SJCRH30 (cell line): ENCODE data around the gene CENPL. TPM values are rescaled to one million over a fixed set of nuclear protein-coding genes. Genes with fewer than 3 reads are reported as not detected.

ENCODE experiments used
- DNase-seq, 2 experiments: peaks; one replicate each; pipeline ENCODE4 v3.0.0-alpha.2; 2015 to 2020
- H3K27ac ChIP-seq: fragments of 250-450 bp; sonication (Bioruptor Pico); 2 replicates; pipeline ENCODE4 v1.5.1; 2020; ENCODE audit warnings: mild to moderate bottlenecking, moderate library complexity
- H3K27me3 ChIP-seq: fragments of 250-450 bp; sonication (Bioruptor Pico); 2 replicates; pipeline ENCODE4 v1.5.1; 2020; ENCODE audit warnings: mild to moderate bottlenecking, moderate library complexity
- H3K36me3 ChIP-seq: fragments of 250-450 bp; sonication (Bioruptor Pico); 2 replicates; pipeline ENCODE4 v1.5.1; 2020; ENCODE audit warnings: mild to moderate bottlenecking, moderate library complexity
- H3K4me1 ChIP-seq: fragments of 250-450 bp; sonication (Bioruptor Pico); 2 replicates; pipeline ENCODE4 v1.5.1; 2020; ENCODE audit warnings: mild to moderate bottlenecking, moderate library complexity
- H3K4me3 ChIP-seq: fragments of 250-450 bp; sonication (Bioruptor Pico); 2 replicates; pipeline ENCODE4 v1.5.1; 2020; ENCODE audit warnings: mild to moderate bottlenecking, moderate library complexity
- H3K9me3 ChIP-seq: fragments of 250-450 bp; sonication (Bioruptor Pico); replicated peaks from 2 replicates; pipeline ENCODE4 v1.5.1; 2020; ENCODE audit warnings: mild to moderate bottlenecking, moderate library complexity
- total RNA-seq: library from RNA; depleted of rRNA; stranded (reverse); fragments of >200 nt; shearing (Covaris generic); gene quantifications from 2 replicates; pipeline ENCODE4 v1.2.3, GENCODE V29; 2014; rRNA removed

The CENPL gene
- total RNA-seq, 1 experiment from 2014 or later: 37.4 TPM

GRCh38 chr1:173757666-173758065 is 67.0 kb downstream of the CENPL start:
- Histone ChIP-seq H3K4me3 (no peak overlapping the region), H3K36me3 (peaks cover 29% of the 10 kb centered on the region), H3K27ac (no peak overlapping the region), H3K27me3 (no peaks in the 10 kb centered on the region), H3K9me3 (0 out of 2 replicates have a peak, but pooled peaks cover 1% of the 10 kb centered on the region), H3K4me1 (no peaks in the 10 kb centered on the region)
- DNase-seq: no peak

GRCh38 chr1:173753830-173754229 is 70.9 kb downstream of the CENPL start:
- Histone ChIP-seq H3K4me3 (no peak overlapping the region), H3K27ac (no peak overlapping the region), H3K27me3 (no peaks in the 10 kb centered on the region), H3K9me3 (no peaks in the 10 kb centered on the region), H3K36me3 (peaks cover 23% of the 10 kb centered on the region), H3K4me1 (no peaks in the 10 kb centered on the region)
- DNase-seq: no peak

Other genes starting within 250 kb of the CENPL start
- gene SLC9C2, start 221.8 kb downstream of the CENPL start, total RNA-seq: not detected in 2 replicates
- gene TEX50, start 189.5 kb downstream of the CENPL start, total RNA-seq: not detected in 2 replicates
- not detected in 2 replicates for gene ANKRD45, start 155.0 kb downstream of the CENPL start, total RNA-seq
- 11.3 and 14.1 TPM in 2 replicates for gene KLHL20, start 109.9 kb downstream of the CENPL start, total RNA-seq
- gene DARS2, start 210 bp downstream of the CENPL start, total RNA-seq: 29.4 and 29.7 TPM in 2 replicates
- 462 and 540 TPM in 2 replicates for gene GAS5, start 43.1 kb upstream of the CENPL start, total RNA-seq
- 5.2 and 5.4 TPM in 2 replicates for gene ZBTB37, start 43.5 kb upstream of the CENPL start, total RNA-seq
- gene SERPINC1, start 92.4 kb upstream of the CENPL start, total RNA-seq: 0.22 and 1.6 TPM in 2 replicates
- 22.6 and 25.6 TPM in 2 replicates for gene RC3H1, start 197.5 kb upstream of the CENPL start, total RNA-seq